DMS53 (cell line): ENCODE data around the gene SMOC1.

Source experiments
- DNase-seq: peaks from one replicate; lab custom pipeline; 2025; lab: John Stamatoyannopoulos, UW

The SMOC1 gene

DNA sequence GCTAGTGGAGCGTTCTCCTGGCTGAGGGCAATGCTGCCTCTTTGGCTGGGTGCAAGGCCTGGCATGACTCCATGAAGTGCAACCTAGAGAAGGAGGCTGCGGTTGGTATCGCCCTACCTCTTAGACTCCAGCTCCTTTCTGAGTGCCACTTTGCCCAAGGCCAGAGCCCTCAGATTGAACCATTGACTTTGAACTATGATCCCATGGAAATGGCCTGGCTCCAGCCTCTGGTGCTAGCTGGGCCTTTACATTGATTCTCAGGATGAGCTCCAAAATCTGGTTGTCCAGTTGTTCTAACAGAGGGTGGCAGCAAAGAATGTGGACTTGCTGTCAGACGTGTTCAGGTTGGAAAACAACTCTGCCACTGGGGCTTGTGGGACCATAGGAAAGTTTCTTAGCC, 16.1 kb upstream of the SMOC1 start:
- no peak for DNase-seq

DNA sequence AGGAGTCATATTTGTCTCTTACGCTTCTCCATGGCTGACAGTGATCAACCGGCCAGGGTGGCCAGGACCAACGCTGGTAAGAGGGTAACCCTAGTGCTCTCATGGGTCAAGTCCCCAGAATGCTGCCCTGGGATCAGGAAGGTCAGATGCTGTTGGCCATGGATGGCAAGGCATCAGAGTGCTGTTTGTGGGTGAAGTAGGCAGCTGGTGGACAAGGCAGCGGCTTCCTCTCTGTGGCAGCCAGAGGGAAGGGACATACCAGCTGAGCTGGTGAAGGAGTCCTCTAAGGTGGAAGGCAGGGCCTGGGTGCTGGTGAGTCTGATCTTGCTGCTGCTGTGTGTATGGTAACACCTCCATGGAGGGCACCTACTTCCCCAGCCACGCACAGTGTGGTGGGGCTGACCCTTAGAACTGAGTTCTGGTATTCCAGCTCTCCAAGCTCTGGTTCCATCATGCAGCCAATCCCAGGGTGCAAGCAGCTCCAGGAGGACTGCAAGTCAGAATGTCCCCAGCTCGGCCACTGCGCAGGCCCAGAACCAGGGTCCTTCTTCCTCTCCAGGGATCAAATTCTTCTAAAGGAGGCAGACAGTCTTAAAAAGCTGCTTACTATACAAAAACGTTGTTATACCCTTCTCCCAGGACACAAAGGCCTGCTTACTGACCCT, 13.4 kb upstream of the SMOC1 start:
- DNase-seq = no peak

DNA sequence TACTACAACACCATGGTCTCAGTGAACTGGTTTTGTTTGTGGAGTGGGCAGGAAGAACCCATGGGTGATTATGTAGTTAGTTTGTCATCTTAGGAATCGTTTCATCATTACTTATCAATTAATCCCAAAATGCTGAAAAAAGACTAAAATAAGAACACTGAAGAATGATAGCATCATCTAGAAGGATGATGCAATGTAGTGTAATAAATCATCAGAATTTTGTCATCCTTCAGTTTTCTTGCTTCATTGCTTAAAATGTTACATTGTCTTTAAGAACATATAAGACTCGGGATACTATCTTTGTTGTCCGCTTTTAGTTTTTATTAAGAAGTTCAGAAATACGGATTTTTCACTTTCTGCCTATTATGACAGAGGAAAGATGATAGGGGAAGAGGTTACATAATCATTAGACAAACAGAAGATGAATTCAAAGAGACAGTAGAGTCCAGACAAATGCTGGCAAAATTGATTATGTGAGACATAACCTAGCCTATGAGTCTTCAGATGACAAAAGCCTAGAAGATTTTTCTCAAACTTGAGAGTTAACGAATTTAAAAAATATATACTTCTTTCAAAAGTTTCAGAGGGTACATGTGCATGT, 10.8 kb upstream of the SMOC1 start:
- DNase-seq = peak; percentile 60

DNA sequence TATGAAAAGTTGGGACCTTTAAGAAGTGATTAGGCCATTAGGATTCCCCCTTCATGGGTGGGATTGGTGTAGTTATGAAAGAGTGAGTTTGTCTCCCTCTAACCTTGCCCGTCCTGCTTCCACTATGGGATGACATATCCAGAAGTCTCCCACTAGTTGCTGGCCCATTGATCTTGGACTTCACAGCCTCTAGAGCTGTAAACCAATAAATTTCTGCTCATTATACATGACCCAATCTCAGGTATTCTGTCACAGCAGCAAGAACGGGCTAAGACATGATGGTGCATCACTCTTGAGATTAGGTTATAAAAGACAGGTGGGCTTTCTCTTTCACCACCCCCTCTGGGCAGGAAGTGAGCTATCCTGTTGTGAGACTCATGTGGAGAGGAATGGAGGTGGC, 8.6 kb upstream of the SMOC1 start:
- DNase-seq = no peak

DNA sequence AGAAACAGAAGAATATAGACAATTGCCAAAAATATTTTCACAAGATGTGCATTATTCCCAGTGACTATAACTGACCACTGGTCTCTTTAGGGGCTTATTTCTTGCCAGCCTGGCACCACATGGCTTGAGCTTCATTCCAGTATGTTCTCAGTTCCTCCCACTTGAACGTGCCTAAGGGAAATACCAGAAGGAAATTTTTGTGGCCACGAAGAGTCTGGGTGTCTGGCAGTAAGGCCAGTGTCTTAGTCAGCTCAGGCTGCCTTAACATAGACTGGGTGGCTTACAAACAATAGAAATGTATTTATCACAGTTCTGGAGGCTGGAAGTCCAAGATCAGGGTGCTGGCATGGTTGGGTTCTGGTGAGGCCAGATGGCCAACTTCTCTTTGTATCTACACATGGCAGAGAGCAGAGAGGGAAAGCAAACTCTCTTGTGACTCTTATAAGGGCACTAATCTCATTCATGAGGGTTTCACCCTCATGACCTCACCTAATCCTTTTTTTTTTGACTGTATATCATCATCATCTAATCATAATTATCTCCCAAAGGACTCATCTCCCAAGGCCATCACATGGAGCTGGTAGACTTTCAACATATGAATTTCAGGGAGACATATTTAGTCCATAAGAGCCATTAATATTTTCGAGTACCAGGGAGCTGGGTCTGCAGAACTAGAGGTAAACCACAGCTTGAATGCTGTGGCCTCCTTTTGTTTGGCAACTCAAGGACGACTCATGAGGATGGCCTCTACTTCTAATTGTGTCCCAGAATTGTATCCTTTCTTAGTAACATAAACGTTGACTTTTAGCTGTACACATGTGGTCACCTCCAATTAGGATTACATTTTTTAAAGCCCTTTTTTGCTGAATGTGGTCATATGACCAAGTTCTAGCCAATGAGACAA, 5.1 kb upstream of the SMOC1 start:
- DNase-seq = no peak

DNA sequence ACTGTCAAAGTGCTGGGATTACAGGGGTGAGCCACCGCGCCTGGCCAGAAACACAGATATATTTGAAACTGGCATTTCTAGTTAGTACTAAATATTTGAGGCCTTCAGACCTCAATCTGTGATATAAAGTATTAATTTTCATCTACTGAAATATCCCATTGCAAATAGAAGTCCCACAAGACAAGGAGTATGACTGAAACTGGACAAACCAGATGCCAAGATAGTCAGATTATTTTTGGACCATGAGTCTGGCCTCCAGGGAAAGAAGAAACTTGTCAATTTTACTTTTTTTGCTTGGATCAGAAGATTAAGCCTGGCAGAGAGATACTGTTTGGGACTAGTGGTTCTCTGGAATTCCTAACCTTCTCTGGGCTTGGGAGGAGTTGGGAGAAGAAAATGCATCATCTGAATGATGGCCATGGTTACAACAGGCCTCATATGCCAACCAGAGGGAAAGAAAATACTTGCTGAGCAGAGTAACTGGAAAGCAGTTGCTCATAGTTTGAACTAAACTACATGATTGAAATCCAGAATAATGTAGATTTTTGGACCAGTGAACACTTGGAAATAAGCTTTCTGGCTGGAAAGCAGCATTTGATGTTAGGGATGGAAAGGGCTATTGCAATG, 2.9 kb upstream of the SMOC1 start:
- DNase-seq = no peak

DNA sequence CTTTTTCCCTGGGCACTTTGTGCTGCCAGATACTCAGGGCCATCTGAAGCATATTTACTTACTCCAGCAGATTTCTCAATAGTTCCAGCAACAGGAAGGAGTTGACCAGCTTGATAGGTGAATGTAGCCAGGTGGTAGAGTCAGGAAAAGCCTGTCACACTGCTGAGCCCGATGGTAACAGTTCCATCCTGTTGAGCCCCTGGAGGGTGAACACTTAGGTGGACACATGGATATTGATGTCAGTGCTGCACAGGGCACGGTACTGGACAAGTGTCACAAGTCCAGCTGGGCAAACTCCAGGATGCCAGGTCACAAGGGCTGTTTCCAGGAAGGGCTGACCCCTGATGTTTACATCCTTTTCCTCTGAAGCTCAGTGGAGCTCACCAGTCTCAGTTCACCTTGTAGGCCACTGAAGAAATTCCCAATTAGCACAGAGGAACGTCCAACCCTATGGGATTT, 2.3 kb upstream of the SMOC1 start:
- peak; percentile 66 for DNase-seq

DNA sequence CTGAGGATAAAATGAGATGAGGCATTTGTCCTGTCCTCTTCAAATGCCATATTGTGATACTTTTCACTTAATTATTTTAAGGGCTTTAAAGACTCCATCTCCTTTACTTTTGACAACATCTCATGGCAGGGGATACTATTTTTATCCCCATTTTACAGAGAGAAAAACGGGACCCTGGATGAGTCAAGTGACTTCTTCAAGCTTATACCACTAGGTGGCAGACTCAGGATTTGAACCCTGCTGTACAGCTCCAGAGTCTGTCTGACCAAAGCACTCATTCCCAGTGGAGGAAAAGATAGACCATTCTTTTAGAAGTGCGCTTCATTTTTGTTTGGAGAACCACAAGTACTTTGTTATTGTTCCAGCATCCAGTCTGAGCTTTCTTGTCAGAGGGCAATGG, 1.7 kb upstream of the SMOC1 start:
- DNase-seq = peak; percentile 61

DNA sequence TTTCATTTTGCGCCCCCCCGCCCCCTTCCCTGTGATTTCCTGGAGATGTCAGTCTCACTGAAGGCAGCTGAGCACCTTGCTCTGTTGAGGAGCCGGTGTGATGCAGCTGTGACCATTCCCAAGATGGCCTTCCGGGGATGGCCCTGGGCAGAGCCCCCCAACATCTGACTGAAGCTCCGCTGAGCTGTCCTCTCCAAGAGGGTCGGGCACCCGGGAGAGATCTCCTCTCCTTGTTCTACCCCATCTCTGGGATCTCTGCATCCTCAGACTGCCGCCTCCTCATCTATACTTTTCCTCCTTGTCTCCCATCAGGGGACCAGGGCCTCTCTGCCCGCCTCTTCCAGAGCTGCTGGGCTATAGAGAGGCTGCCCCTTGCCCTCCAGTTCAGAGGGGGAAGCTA, 965 bp upstream of the SMOC1 start:
- DNase-seq = no peak

DNA sequence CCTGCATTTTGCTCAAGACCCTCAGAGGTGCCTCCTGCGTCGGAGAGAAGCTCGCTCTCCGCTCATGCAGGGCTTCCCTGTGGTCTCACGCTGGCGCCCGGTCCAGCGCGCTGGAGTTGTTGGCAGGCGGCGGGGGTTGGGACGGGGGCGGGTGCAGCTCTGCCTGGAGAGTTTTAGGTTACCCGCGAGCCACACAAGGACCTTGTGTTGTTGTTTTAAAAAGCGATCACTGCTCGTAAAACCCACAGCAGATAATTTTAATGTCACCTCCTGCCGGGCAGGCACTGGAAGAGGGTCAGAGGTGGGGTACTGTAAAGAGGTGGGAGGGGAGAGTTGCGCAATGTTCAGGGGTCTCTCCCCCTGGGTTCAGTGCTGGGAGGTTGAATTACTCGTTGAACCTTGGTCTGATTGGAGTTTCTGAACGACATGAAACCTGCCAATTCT, 850 bp downstream of the SMOC1 start:
- DNase-seq = peak; percentile 41

DNA sequence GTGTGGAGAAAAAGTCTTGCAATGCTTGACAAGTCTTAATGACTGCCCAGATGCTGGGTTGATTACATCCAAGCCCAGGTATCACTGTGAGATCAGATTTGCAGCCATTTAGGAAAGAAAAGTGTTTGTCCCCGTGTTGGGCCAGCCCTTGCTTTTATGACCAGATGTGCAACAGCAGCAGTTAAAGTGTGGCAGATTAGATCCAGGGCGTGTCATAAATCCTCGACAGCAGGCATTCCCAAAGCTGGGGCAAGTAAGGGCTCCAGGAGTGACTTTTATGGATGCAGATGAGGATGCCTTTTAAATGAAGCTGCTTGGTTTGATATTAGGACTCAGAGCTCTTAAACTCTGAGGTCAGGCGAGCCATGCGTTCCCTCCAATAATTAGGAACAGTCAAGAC, 1.7 kb downstream of the SMOC1 start:
- no peak for DNase-seq

DNA sequence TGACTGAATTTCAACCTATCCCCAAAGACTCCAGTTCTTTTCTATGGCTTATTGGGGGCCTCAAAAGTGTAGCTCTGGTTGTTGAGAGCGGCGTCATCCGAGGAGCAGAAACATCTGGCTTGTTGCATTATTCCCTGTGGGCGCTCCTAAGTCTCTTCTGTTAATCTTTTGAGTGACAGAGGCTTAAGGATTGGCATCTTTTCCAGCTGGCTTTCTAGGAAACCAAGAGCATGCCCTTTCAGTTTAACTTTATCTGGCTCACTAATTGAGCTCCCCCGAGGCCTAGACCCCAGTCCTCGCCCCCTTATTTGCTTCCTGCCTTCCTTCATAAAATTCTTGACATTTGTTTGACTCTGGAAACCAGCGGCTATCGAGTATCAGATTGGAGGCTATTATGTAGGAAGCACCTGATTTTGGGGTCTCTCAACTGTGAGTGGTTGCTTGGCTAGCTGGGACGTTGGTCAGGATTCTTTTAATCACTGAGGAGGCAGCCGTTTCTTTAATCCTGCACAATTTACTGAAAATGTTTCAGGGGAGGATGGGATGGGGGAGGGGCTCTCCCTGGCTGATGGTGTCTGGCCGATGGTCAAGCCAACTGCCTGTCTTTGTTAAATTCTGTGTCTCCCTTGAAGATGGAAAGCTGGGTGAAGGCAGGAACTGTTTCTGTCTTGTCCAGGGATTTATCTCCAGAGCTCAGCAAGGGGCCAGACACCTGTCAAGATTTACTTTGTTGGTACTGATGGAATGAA, 3.1 kb downstream of the SMOC1 start:
- DNase-seq = no peak

DNA sequence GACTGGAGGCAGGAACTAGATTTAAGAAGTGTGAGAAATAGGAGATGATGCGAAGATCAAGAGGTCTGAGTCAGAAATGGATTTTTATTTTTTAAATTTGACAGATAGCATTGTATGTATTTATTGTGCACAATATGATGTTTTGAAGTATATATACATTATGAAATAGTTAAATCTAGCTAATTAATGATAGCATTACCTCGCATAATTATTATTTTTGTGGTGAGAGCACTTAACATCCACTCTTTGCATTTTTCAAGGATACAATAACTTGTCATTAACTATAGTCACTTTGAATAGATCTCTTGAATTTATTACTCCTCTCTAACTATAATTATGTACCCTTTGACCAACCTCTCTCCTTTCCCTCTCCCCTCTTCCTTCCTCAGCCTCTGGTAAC, 3.7 kb downstream of the SMOC1 start:
- DNase-seq = no peak

DNA sequence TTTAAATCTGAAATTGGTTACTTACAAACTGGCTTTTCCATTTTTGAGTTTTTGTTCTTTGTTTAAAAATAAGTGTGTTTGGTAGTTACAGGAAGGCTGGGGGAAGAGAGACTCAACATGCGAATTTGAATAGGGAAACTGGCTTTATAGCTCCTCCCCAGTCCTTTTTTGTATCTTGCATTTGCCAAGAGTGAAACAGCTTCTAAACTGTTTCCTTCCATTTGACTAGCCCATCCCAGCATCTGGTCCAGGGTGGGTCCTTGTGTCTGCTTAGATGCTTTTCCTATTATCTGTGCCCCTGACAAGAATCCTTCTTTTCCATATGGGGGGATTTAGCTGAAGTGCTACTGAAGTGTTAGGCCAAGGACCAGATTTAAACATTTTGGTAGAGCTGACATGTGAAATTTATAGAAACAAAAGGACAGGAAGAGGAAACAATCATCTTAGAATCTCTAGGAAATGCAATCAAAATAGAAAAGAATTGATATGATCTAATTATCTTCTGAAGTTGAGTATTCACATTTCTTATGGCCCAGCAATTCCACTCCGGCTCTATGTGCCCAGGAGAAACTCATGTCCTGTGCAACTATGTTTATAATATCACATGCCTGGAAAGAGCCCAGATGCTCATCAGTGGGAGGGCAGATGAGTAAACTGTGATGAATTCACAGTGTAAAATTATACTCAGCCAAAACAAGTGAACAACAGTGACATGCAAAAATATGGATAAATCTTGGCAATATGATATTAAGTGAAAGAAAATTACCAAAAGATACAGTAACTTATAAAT, 7.4 kb downstream of the SMOC1 start:
- DNase-seq = no peak

DNA sequence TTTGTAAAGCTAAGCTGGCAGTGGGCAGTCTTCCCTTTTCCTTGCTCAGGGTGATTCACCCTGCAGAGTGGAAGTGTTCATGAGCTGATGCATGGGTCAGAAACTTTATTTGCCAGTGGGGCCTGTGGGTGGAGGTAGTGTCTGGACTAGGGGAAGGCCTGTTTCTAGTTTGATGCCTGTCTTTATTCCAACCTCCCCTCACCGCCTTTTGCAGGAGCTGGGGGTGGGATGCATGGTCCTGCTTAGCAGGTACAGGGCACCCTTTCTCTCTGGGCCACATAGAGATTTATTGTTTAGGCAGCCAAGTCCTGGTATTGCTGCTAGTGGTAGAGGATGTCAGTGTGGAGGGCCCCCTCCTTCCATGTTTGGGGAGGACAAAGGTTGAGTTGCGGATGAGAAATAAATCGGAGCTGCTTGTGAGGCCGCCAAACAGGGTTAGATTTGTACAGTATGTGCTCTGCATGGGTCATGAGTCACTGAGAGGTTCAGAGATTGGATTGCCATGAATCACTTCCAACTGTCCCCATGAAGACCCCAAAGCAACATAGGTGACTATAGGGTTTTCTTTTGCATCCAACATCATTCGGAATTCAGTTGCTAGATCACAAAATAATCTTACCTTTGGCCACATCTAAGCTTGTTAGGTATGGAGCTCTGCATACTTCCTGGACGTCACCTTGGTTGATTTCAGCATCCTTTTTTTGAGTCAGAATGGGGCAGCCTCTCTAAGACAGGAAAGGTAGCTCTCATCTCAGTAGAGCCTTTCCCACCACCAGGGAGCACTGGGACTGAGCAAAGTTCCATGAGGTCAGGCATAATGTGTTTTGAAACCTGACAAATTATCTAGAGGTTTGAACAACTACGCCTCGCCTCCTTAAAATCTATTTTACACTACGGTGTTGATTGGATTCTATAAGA, 8.8 kb downstream of the SMOC1 start:
- DNase-seq = no peak

DNA sequence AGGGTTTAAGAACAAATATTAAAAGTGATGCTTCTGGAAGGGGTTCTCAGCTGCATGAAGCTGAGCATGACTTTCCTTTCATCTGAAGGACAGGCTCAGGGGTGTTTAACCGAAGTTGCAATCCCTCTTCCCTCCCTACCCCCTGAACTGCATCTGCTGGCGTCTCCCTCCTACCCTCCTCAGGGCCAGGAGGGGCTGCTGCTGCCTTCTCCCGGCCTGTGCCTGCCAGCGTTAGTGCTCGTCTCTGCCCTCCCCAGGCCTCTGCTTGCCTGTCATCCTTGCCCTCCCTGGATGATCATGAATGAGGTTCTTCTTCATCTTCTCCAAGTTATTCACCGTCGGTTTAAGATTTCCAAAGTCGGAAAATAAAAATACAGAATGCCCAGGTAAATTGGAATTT, 12.2 kb downstream of the SMOC1 start:
- DNase-seq = no peak

DNA sequence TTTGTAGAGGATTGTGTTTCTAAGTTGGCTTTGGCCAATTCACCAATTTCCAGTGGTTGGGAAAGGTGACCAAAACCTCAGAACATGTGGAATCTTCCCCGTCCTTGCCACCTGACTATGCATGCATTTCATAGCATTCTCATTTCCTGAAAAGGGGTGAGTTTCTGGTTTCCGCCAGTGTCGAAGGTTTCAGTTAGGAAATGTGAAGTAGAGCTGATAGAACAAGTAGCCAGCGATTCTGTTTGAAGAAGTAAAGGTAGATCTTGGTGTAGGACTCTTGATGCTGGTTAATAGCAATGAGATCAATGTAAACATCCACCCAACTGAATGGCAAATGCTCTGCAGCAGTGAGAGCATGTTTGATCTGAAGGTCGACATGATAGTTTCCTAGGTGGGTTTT, 15.9 kb downstream of the SMOC1 start:
- no peak for DNase-seq

DNA sequence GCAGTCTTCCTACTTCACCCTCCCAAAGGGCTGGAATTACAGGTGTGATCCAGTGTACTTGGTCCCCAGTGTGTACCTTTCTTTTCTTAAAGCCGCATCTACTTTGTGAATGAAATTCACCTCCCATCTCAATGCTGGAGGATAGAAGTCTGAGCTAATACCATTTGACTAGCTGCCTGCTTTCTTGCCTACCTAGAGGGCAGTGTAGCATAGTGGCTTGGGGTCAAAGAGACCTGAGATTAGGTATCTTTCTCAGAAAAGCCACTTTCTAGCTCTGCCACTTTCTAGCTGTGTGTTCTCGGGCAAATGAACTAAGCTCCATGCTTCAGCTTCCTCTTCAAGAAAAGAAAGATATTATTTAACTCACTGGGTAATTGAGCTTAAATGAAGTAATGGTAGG, 16.9 kb downstream of the SMOC1 start:
- DNase-seq = no peak

DNA sequence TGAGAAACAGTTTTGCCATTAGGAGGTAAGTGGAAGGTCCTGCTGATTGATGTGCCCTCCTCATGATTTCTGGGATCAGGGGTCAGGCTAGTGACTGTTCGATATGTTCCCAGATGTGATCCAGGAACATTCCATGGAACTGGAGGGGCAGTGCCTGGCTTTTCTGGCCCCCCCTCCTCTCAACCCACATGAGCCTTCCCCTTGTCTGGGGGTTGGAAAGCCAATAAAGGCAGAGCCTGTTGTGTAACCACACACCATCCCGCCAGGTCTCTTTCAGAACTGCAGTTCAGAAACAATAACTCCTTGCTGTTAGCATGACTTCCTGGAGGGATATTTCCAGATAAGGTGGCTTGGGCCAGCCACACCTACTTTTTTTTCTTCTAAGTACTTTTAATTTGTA, 17.8 kb downstream of the SMOC1 start:
- no peak for DNase-seq

DNA sequence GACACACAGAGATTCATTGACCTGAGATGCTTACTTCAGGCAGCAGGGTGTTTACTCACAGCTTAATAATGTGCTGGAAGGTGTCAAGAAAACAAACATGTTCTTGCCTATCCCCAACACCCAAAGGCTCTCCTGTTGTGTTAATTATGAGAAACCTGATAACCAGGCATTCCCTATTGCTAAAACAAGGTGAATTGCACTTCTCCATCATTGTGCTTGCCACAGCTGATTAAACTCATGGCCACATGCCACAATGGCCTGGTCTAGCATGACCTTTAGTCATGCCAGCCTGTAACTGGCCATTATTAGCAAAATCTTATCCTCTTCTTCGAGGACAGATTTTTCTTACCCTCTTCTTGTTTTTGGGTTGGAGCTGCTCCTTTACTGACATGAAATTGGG, 21.4 kb downstream of the SMOC1 start:
- no peak for DNase-seq
